GM21515 (cell line): Measurements from ENCODE around the gene GPR142.

Experiments used
- ATAC-seq: cut with Tn5 transposase; IDR thresholded peaks from one replicate; pipeline ENCODE4 v1.9.1; 2021; ENCODE audit not compliant: unreplicated experiment

The GPR142 gene

DNA sequence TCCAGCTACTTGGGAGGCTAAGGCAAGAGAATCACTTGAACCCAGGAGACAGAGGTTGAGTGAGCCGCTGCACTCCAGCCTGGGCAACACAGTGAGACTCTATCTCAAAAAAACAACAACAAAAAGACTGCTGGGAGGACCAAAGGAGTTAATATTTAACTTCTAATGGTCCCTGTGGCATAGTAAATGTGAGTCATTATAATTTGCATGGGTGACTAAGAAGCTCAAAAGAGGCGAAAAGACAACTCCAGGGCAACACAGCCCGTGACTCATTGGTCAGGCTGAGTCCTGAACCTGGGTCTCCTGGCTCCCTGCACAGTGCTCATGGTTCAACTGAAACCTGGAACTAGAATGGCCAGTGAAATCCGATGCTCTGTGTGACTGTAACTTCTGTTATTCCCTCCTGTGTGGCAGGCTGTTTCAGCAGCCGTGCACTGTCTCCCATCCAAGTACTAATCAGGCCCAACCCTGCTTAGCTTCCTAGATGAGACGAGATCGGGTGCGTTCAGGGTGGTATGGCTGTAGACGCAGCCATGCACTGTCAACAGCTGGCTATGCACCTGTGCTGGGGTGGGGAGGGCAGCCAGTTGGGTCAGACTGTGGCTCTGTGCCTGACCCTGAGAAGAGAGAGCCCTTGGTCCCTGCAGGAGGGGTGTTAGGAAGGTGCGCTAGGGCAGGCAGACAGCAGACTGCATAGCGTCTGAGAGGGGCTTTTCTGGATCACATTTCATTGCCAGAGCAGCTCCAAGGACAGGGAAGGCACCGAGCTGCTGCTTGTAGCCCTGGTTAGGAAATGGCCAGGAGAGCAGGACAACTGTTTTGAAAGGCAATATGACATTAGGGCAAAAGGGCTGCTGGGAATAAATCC, 50.1 kb downstream of the GPR142 start:
- no peak for ATAC-seq

DNA sequence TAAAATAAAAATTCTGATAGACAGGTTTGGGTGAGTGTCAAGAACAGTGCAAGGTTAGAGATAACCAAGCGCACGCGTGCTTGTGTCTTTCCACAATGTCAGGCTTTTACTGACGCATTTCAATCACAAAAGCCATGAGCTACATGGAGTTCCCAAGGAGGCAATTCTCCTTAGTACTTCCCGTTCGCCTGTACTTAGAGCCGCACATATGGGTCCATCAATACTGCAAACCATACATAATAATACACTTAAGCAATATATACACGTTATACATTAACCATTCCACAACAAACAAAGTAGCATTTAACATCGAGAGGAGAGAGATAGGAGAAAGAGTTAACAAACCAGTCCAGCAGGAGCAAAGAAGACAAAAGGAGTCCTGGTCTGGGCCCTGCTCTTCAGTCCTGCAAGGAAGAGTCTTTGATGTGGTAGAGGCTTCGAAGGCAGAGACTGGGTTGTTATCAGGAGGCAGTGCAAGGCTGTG, 52.7 kb downstream of the GPR142 start:
- no peak for ATAC-seq
